Measurements from ENCODE around the gene FAM107B. TPM values are rescaled to one million over a fixed set of nuclear protein-coding genes. Genes with fewer than 3 reads are reported as not detected.

The FAM107B gene
- total RNA-seq, 4 donors from 2014 or later: 19.5 to 35.2 (median 25.6) TPM

DNA sequence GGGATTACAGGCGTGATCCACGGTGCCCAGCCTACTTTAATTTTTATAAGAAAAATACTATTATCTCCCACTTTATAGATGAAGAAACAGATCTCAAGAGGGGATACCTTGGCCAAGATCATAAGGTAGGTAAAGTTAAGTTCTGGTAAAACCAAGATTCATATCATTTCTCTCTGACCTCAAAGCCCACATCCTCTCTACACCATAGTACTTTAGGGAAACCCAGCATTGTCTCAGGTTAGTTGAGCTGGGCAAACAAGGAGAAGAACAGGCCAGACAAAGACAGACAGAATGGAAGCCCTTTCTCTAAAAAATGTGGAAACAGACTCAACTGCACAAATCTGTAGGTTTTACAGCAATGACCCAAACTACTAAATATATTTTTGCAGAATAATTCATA, 246.2 kb downstream of the FAM107B start:
- no peak for DNase-seq (ENCODE audit: low spot score in 2 of 2)
- Histone ChIP-seq H3K27ac (no peak overlapping the region), H3K36me3 (peaks cover 10% of the 10 kb centered on the region), H3K27me3 (no peaks in the 10 kb centered on the region), H3K4me3 (no peak overlapping the region), H3K9me3 (no peaks in the 10 kb centered on the region), H3K4me1 (no peaks in the 10 kb centered on the region)
- WGBS: 100% methylated on average over 2 of the region's 2 CpGs
- TF ChIP-seq POLR2A (IDR thresholded peaks at IDR 0.05) (no peak), EP300 (IDR thresholded peaks at IDR 0.05) (no peak), POLR2AphosphoS5 (IDR thresholded peaks at IDR 0.05) (no peak)
- TF ChIP-seq, protein P1, sequence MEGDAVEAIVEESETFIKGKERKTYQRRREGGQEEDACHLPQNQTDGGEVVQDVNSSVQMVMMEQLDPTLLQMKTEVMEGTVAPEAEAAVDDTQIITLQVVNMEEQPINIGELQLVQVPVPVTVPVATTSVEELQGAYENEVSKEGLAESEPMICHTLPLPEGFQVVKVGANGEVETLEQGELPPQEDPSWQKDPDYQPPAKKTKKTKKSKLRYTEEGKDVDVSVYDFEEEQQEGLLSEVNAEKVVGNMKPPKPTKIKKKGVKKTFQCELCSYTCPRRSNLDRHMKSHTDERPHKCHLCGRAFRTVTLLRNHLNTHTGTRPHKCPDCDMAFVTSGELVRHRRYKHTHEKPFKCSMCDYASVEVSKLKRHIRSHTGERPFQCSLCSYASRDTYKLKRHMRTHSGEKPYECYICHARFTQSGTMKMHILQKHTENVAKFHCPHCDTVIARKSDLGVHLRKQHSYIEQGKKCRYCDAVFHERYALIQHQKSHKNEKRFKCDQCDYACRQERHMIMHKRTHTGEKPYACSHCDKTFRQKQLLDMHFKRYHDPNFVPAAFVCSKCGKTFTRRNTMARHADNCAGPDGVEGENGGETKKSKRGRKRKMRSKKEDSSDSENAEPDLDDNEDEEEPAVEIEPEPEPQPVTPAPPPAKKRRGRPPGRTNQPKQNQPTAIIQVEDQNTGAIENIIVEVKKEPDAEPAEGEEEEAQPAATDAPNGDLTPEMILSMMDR (IDR thresholded peaks at IDR 0.05): no peak

DNA sequence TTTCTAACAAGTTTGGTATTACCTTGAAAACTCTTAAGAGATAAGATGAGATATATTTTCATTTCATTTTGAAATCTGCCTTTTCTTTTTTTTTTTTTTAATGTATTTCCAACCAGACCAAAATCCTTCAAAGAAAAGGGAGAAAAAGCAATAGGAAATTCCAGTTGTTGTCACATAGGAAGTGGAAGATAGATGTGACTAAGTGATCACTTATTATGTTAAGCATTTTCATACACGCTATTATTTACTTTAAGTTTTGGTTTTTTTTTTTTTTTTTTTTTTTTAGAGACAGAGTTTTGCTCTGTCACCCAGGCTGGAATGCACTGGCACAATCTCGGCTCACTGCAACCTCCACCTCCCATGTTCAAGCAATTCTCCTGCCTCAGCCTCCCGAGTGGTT, 246.8 kb downstream of the FAM107B start:
- Histone ChIP-seq H3K9me3 (no peaks in the 10 kb centered on the region), H3K27me3 (no peaks in the 10 kb centered on the region), H3K36me3 (peaks cover 10% of the 10 kb centered on the region), H3K4me1 (no peaks in the 10 kb centered on the region), H3K4me3 (no peak overlapping the region), H3K27ac (no peak overlapping the region)
- no peak for DNase-seq (ENCODE audit: low spot score in 2 of 2)
- TF ChIP-seq, protein P1 (IDR thresholded peaks at IDR 0.05): no peak
- no peak for TF ChIP-seq POLR2AphosphoS5 (IDR thresholded peaks at IDR 0.05)
- no peak for TF ChIP-seq POLR2A (IDR thresholded peaks at IDR 0.05)
- TF ChIP-seq EP300 (IDR thresholded peaks at IDR 0.05): no peak
- 97% methylated on average over 3 of the region's 3 CpGs for WGBS

- 91% methylated on average over 3 of the region's 3 CpGs for WGBS
- Histone ChIP-seq H3K4me3 (no peak overlapping the region), H3K9me3 (no peaks in the 10 kb centered on the region), H3K36me3 (peaks cover 10% of the 10 kb centered on the region), H3K4me1 (no peaks in the 10 kb centered on the region), H3K27ac (no peak overlapping the region), H3K27me3 (no peaks in the 10 kb centered on the region)
- TF ChIP-seq POLR2A (IDR thresholded peaks at IDR 0.05): no peak
- TF ChIP-seq EP300 (IDR thresholded peaks at IDR 0.05): no peak
- TF ChIP-seq POLR2AphosphoS5 (IDR thresholded peaks at IDR 0.05): no peak
- TF ChIP-seq, protein P1 (IDR thresholded peaks at IDR 0.05): no peak
- no peak for DNase-seq (ENCODE audit: low spot score in 2 of 2)
Observed at GRCh38 chr10:14527134-14527844, 247.4 kb downstream of the FAM107B start.

GRCh38 chr10:14526326-14526725, 248.4 kb downstream of the FAM107B start:
- no peak overlapping the region for H3K4me3 ChIP-seq
- H3K4me1 ChIP-seq: no peaks in the 10 kb centered on the region
- no peaks in the 10 kb centered on the region for H3K9me3 ChIP-seq
- 96% methylated on average over 7 of the region's 7 CpGs for WGBS
- TF ChIP-seq EP300 (IDR thresholded peaks at IDR 0.05) (no peak), POLR2A (IDR thresholded peaks at IDR 0.05) (no peak), POLR2AphosphoS5 (IDR thresholded peaks at IDR 0.05) (no peak)
- TF ChIP-seq, protein P1 (IDR thresholded peaks at IDR 0.05): no peak
- H3K36me3 ChIP-seq: peaks cover 13% of the 10 kb centered on the region
- no peak for DNase-seq (ENCODE audit: low spot score in 2 of 2)
- no peaks in the 10 kb centered on the region for H3K27me3 ChIP-seq
- H3K27ac ChIP-seq: no peak overlapping the region

DNA sequence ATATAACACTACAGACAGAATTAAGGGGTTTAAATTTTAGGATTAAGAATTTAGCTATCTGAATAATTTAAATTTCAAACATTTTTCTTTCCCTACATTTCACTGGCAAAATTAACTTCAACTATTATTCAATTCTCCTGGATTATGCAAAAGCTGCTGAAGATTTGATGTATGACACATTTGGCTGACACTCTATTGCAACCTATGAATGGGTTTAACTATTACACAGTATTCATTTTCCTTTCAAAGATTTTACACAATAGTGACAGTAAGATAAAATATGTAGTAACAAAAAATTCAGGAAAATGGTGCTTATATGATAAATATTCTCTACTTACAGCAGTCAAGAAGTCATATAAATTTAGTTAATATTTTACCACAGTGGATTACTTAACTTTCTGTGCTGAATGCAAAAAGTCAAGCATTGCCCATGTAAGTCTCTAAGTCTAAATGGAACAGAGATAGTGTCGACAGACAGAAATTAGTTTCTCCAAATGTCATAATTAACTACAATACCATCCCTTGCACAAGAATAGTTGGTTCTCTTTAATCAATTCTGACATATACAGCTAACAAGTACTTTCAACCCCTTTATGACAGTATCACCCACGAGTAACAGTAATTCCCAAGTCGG, 249.9 kb downstream of the FAM107B start:
- Histone ChIP-seq H3K4me1 (no peaks in the 10 kb centered on the region), H3K4me3 (no peak overlapping the region), H3K27me3 (no peaks in the 10 kb centered on the region), H3K36me3 (peaks cover 25% of the 10 kb centered on the region), H3K9me3 (no peaks in the 10 kb centered on the region), H3K27ac (no peak overlapping the region)
- 90% methylated on average over 3 of the region's 3 CpGs for WGBS
- TF ChIP-seq, protein P1 (IDR thresholded peaks at IDR 0.05): no peak
- TF ChIP-seq POLR2AphosphoS5 (IDR thresholded peaks at IDR 0.05) (no peak), POLR2A (IDR thresholded peaks at IDR 0.05) (no peak), EP300 (IDR thresholded peaks at IDR 0.05) (no peak)
- no peak for DNase-seq (ENCODE audit: low spot score in 2 of 2)

Measured in suprapubic skin (tissue), 4 donors.